LHCN-M2 (cell line): ENCODE results near the gene ZBTB49. TPM values are rescaled to one million over a fixed set of nuclear protein-coding genes. Genes with fewer than 3 reads are reported as not detected.
"Not testable (repeated sequence)": the region's sequence is repeated elsewhere in the genome, so short reads cannot be mapped to it uniquely, and the experiment has no call there.

Experiments used
- DNase-seq: peaks from one replicate; pipeline ENCODE4 v3.0.0-alpha.2; 2012; ENCODE audit warnings: low read depth
- total RNA-seq: library from RNA; depleted of rRNA; stranded (reverse); fragments of >200 nt; gene quantifications from 2 replicates; pipeline ENCODE4 v1.2.3, GENCODE V29; 2014

ZBTB49 gene
- total RNA-seq, 1 experiment from 2014 or later, result 2.9 TPM

GRCh38 chr4:4326166-4326565 lies 36.1 kb downstream of the ZBTB49 start:
- DNase-seq, result no peak

- DNase-seq, result no peak
Observed at GRCh38 chr4:4327652-4328121, 37.6 kb downstream of the ZBTB49 start.

GRCh38 chr4:4328206-4328605 lies 38.2 kb downstream of the ZBTB49 start:
- no peak for DNase-seq

GRCh38 chr4:4328840-4329239 lies 38.8 kb downstream of the ZBTB49 start:
- DNase-seq, result no peak

- no peak for DNase-seq
Observed at GRCh38 chr4:4329496-4329895, 39.4 kb downstream of the ZBTB49 start.

- no peak for DNase-seq
Observed at GRCh38 chr4:4330794-4331193, 40.7 kb downstream of the ZBTB49 start.

GRCh38 chr4:4332529-4332928 lies 42.5 kb downstream of the ZBTB49 start:
- DNase-seq, result no peak

DNA sequence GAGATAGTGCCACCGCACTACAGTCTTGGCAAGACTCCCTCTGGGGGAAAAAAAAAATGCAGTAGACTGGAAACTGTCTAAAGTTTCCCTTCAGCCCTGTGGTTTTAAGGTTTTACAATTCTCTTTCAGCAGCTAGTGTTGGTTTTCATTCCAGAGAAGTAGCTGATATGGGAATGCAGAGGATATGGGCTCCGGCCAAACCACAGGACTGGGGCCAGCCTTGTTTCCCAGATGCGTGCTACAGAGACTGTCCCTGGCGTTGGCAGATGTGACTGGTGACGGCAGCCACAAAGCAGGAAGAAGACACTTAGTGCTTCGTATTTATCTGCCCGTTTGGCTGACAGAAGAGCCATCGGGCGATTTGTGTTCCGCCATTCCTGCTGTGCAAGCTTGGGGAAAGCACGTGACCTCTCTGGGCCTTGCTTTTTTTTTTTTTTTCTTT lies 43.2 kb downstream of the ZBTB49 start:
- peak; percentile 78 for DNase-seq

DNA sequence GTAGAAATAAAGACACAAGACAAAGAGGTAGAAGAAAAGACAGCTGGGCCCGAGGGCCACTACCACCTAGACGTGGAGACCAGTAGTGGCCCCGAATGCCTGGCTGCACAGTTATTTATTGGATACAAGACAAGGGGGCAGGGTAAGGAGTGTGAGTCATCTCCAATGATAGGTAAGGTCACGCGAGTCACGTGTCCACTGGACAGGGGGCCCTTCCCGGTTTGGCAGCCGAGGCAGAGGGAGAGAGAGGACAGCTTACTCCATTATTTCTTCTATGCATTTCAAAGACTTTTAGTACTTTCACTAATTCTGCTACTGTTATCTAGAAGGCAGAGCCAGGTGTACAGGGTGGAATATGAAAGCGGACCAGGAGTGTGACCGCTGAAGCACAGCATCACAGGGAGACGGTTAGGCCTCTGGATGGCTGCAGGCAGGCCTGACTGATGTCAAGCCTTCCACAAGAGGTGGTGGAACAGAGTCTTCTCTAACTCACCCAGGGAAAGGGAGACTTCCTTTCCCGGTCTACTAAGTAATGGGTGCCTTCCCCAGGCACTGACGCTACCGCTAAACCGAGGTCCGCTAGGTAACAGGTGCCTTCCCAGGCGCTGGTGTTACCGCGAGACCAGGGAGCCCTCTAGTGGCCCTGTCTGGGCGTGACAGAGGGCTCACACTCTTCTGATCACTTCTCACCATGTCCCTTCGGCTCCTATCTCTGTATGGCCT lies 44.9 kb downstream of the ZBTB49 start:
- DNase-seq, result peak; percentile 45

DNA sequence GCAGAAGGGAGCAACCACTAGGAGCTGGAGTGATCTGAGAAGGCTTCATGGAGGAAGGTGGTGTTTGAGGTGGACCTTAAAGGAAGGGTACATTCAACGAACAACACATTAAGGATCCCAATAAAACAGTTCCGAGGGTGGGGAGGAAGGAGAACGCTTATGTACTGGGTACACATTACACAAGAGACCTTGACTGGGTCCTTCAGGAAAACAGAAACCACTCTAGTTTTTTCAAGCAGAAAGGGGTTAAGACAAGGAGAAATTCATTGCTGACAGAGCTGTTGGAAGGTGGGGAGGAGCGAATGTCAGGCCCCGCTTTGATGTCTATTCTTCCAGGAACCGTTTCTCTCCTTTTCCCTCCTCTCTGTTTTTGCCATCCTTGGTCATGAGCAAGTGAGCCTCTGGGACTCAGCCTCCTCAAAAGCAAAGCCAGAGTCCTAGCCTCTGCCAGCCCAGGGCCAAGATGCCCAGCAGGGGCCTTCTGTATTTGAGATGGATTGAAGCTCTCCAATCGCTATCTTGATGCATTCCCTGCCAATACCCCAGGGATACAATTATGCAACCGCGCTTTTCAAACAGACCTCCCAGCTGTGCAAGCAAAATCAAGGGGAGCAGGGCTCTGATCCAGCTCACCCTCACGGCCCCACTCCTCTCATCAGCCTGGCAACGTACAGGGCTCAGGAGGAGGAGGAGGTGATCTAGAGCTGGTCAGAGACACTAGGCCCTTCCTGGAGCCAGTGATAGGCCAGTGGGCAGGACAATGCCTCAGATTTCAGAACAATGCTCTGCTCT lies 48.4 kb downstream of the ZBTB49 start:
- DNase-seq, result no peak

DNA sequence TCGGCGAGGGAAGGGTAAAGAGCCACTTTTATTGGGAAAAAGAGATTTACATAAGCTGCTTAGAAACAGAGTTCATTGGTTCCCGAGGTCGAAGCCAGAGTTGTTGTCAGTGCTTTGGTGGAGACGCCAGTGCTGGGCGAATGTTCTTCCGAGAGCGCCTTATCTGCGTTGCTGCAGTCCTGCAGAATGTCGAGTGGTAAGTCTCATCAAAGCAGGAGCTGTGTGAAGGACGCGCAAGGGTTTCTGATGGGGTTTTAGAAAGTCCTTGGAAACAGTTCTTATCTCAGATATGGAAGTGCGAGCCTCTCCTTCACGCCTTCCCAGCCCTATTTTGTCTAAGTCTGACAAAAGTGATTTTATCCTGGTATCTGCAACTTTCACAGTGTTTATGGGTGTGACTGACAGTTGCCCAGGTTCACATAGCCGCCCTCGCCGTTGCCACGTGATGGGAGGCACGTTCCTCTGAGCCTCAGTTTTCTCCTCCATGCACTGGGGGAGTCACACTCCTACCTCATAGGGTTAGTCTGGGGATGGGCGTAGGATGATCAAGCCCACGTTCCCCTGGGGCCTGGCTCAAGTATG lies 49.5 kb downstream of the ZBTB49 start:
- DNase-seq, result no peak

DNA sequence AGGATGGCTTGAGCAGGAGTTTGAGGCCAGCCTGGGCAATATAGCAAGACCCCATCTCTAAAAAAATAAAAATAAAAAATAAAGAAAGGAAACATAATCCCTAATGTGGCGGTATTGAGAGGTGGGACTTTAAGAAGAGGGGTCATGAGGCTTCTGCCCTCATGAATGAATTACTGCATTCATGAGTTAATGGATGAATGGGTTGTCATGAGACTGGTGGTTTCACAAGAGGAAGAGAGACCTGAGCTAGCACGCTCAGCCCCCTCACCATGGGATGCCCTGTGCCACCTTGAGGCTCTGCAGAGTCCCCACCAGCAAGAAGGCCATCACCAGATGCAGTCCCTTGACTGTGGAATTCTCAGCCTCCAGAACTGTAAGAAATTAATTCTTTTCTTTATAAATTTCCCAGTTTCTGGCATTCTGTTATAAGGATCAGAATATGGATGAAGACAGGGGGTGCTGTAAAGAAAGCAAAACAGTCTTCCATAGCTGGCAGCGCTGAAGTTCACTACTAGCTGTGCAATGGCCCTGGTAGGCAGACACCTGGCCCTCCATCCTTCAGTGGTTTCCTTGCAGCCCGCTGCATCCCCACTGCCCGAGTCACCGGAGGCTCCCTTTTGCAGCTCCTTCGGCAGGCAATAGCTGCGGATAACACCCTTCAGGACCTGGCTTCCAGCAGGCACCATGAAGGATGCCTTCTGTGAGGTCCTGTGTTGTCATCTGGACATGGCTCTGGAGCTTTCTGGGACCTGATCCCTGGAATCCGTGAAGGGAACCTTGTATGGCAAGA lies 52.0 kb downstream of the ZBTB49 start:
- DNase-seq, result no peak

DNA sequence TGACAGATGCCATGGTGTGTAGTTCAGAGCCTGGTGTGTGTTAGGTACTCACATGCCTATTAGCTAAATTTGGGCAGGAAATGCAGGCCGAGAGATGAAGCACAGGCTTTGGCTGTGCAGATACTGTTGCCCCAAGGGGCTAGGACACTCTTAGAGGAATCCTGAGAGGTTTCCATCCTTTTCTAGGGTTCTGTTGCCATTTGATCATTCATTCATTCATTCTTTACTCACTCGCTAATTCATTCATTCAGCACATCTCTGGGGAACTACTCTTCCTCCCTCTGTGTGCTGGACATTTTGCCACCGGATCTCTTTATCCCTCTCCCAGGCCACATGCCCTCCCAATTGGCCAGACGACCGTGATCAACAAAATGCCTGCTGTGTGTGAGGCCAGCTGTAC lies 53.0 kb downstream of the ZBTB49 start:
- no peak for DNase-seq

DNA sequence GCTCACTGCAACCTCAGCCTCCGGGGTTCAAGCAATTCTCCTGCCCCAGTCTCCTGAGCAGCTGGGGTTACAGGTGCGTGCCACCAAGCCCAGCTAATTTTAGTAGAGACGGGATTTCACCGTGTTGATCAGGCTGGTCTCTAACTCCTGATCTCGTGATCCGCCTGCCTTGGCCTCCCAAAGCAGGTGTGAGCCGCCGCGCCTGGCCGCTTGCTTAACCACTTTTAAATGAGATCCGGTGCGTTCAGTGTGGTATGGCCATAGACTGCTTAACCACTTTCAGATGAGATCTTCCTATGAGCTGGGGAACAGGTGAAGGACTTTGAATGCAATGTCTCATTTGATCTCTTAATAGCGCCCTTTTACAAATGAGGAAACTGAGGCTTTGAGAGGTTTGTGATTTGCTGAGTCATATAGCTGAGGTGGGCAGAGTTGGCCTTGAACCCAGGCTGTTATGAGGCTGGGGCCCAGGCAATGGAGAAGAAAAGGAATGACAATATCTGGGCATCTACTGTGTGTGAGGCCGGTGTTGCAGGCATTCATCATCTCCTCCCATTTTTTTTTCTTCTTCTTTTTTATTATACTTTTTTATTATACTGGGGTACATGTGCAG lies 55.0 kb downstream of the ZBTB49 start:
- no peak for DNase-seq

DNA sequence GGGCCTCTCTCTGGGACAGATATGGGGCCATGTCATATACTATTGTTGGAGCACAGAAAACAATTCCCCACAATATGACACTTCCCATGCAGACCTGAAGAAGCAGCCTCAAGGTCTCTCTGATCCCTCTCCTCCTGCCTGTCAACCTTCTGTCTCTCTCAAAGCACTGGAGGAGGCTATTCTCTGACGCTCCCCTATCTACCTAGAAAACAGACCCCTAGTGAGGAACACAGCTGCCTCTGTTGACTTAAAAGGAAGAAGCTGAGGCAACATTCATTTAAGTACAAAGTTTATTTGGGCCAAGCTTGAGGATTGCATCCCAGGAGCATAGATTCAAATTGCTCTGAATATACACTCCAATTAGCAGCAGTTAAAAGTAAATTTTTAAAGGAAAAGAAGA lies 57.5 kb downstream of the ZBTB49 start:
- DNase-seq, result no peak

GRCh38 chr4:4348585-4348984 lies 58.5 kb downstream of the ZBTB49 start:
- not testable (repeated sequence) for DNase-seq

DNA sequence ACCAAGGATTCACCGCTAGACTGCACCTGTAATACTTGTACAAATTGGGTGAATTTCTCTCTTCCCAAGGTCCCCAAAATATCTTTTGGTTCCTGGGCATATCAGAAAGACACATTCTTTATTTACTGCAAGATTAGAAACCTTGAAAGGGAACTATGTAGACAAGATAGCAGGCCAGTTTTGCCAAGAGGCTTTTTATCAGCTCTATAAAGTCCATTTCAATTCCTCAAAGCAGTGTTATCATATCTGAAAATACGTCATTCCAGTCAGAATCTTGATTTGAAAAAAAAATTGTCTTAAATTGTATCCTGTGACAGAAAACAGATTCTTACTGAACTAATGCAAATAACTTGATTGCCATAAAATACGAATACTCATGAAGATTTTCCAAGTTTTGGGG lies 59.8 kb downstream of the ZBTB49 start:
- DNase-seq, result no peak

DNA sequence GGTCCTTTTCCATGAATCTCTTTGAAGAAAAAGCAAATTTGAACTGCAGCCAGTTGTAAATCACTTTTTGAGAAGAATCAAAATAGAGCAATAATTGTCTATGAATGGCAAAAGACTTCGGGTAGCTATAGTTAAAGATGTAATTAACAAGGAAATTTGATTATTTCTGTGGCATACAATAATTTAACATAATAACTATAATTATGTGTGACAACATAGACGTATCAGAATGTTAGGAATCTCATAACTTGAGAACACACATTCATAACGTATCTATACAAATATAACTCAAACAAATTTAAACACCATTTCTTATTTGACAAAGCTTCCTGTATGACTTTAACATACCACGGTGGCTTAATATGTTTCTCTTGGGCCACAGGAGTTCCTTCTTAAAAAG lies 60.9 kb downstream of the ZBTB49 start:
- DNase-seq, result no peak

GRCh38 chr4:4355302-4355701 lies 65.3 kb downstream of the ZBTB49 start:
- DNase-seq, result no peak

DNA sequence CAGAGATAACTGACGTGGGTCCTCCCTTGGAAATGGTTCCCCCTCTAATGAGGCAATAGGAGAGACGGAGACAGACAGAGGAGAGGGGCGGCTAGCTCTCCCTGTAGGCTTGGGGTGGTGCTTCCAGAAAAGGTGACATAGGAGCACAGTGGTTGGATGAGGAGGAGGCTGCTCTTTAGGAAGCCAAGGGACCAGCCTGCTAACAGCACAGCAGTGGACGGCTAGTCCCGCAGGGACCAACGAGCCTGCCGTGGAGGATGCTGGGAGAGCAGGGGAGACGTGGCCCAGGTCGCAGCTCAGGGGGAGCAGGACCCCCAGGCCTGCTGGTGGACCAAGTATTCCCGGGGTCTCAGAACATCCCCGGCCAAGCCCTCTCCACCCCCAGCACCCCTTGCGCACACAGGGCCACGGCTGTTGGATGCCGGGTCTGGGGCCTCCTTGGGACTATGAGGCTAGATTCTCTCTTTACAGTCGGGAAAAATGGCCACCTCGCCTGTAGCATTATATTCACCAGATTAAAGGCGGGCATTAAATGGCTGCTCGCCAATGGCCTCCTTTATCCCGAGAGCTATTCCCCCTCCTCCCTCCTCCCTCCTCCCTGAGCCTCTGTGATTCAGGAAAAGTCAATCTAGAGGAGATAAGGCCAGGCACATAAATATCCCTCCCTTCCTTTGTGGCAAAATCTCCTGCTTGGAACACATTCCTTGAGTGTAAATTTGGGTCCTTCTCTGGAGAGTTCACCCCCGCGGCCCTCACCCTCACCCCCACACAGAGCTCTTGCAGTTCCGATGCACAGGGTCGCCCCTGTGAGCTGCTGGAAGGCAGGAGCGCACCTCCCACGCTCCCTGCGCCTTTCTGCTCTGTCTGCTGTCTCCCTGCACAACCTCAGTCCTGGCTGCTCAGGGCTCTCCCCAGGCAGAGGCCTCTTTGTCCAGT lies 66.3 kb downstream of the ZBTB49 start:
- DNase-seq, result no peak
